ENCODE data around the gene GCK.

The GCK gene

DNA sequence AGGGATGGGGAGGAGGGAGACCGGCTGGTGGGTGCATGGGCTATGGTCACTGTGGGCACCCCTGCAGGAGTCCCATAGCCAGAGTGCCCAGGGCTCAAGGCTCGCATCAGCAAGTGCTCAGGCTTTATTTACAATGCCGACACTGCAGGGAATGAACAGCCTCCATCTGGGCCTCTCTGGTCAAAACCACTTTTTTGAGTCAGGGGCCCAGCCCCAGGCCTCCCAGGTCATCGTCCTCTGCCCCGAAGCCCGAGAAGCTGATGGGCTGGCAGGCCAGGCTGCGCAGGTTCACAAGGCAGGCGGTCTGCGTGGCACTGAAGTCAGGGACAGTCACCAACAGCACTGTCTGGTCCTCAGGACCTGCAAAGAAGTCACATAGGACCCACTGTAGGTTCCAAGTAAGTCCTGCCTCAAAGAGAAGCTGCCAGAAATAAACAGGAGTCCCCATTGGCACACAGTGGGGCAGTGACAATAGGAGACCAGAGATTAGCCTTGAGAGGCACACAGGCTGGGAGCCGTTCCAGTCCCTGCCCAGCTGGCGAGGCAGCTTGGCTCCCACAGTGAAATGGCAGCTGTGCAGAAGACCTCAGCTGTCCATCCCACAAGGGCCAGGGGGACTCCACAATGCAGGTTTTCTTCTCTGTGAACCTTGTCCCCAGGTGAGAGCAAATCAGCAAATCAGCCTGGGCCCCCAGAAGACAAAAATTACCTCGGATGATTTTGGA is 74.5 kb downstream of the GCK start:
- no peak for DNase-seq

DNA sequence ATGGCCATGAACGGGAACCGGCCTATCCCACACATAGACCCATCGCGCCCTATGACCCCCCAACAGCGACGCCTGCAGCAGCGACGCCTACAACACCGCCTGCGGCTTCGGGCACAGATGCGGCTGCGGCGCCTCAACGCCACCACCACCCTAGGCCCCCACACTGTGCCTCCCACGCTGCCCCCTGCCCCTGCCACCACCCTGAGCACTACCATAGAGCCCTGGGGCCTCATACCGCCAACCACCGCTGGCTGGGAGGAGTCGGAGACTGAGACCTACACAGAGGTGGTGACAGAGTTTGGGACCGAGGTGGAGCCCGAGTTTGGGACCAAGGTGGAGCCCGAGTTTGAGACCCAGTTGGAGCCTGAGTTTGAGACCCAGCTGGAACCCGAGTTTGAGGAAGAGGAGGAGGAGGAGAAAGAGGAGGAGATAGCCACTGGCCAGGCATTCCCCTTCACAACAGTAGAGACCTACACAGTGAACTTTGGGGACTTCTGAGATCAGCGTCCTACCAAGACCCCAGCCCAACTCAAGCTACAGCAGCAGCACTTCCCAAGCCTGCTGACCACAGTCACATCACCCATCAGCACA is 75.4 kb downstream of the GCK start:
- DNase-seq = no peak

DNA sequence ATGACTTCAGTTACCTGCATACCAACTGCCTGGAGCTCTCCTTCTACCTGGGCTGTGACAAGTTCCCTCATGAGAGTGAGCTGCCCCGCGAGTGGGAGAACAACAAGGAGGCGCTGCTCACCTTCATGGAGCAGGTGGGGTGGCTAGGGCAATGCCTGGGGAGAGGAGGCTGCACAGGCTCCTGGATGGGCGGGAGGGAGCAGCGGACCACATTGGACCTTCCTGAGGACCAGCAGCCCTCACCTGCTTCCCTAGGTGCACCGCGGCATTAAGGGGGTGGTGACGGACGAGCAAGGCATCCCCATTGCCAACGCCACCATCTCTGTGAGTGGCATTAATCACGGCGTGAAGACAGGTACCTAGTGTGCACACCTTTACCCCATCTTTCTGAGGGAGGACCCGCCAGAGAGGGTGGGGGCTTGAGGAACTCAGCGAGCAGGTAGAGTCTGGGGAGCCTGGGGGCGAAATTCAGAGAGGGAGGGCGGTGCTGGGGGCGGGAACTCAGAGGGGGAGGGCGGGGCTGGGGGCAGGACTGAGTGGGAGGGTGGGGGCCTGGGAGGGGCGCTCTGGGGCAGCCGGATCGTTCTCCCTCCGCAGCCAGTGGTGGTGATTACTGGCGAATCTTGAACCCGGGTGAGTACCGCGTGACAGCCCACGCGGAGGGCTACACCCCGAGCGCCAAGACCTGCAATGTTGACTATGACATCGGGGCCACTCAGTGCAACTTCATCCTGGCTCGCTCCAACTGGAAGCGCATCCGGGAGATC is 76.1 kb downstream of the GCK start:
- peak; percentile 5 for DNase-seq

DNA sequence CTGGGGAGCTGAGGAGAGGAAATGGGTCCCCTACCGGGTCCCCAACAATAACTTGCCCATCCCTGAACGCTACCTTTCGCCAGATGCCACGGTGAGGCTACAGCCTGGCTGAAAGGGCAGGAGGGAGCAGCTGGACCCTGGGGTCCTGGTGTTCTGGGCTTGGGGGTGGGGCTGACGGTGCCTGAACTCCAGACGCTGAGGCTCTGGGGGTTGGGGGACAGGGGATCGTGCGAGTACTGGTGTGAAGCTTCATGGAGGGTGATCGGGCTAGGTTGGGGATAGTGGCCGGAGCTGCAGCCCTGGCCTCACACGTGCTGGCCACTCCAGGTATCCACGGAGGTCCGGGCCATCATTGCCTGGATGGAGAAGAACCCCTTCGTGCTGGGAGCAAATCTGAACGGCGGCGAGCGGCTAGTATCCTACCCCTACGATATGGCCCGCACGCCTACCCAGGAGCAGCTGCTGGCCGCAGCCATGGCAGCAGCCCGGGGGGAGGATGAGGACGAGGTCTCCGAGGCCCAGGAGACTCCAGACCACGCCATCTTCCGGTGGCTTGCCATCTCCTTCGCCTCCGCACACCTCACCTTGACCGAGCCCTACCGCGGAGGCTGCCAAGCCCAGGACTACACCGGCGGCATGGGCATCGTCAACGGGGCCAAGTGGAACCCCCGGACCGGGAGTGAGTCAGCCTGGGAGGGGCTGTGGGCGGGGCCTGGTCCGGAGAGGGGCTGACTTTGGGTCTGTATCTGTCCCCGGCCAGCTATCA is 76.8 kb downstream of the GCK start:
- DNase-seq = no peak

DNA sequence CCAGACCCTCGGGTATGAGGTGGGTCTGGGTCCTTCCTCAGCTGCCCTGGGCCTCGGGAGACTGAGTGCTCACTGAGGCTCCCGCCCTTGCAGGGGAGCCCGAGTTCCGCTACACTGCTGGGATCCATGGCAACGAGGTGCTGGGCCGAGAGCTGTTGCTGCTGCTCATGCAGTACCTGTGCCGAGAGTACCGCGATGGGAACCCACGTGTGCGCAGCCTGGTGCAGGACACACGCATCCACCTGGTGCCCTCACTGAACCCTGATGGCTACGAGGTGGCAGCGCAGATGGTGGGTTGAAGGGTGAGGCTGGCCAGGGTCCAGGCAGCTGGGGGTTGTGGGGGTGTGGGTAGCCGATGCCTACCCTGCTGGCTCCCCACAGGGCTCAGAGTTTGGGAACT is 77.5 kb downstream of the GCK start:
- DNase-seq = no peak

DNA sequence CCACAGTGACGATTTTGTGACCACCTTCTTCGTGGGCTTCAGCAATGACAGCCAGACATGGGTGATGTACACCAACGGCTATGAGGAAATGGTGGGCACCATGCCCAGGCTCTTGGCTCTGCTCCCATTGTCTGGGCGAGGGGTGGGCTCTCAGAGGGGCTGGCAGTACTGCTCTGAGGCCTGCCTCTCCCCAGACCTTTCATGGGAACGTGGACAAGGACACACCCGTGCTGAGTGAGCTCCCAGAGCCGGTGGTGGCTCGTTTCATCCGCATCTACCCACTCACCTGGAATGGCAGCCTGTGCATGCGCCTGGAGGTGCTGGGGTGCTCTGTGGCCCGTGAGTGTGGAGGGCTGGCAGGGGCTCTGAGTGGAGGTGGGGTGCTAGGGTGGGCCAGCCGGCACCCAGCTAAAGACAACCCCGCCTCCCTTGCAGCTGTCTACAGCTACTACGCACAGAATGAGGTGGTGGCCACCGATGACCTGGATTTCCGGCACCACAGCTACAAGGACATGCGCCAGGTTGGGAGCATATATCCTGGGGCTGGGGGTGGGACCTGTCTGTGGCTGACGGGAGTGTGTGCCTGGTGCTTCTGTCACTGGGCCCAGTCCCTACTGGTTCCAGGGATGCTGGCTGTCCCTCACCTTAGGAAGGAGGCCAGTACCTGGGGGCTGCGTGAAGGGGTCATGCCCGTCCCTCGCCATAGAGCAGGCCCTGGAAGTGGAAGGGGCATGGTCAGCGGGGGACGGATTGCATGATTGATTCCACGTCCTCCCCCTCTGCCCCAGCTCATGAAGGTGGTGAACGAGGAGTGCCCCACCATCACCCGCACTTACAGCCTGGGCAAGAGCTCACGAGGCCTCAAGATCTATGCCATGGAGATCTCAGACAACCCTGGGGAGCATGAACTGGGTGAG is 78.3 kb downstream of the GCK start:
- no peak for DNase-seq

DNA sequence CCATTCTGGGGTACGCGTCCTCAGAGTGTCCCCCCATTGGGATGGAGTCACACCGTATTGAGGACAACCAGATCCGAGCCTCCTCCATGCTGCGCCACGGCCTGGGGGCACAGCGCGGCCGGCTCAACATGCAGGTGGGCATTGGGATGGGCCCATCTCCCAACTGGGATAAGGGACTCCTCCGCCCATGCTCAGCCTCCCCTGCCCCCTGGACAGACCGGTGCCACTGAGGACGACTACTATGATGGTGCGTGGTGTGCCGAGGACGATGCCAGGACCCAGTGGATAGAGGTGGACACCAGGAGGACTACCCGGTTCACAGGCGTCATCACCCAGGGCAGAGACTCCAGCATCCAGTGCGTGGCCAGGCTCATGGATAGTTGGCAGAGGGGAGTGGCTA is 79.2 kb downstream of the GCK start:
- DNase-seq = no peak

DNA sequence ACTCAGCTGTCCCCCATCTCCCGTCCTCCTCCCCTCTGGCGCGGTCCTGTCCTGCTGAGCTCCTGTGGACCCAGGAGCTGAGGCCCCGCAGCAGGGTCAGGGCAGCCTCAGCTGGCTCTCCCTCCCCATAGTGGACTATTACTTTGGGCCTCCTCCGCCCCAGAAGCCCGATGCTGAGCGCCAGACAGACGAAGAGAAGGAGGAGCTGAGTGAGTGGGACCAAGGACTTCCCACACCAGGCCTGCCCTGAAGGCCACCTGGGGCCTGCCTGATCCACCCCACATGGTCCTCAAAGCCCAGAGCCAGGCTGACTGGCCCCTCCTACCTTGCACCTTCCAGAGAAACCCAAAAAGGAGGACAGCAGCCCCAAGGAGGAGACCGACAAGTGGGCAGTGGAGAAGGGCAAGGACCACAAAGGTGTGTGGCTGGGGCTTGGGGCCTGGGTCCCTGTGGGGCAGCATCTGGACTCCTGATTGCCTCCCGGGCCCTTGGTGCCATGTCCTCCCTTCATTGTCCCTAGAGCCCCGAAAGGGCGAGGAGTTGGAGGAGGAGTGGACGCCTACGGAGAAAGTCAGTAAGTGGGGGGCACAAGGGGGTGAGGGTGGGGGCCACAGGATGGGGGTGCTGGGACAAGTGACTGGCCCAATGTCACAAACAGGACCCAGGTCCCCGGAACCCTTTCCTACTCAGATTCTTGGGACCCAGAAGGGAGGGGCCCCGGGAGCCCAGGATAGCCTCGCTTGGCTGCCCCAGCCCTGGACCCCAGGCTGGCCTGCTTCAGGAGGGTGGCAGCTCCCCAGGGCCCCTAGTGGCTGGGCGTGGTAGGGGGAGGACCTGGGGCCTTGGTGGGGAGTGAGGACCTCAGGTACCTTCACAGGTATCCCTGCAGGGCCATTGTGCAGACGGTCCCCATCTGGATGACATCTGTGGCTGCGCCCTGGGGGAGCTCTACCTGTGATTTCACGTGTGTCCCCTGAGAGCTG is 80.2 kb downstream of the GCK start:
- DNase-seq = no peak

DNA sequence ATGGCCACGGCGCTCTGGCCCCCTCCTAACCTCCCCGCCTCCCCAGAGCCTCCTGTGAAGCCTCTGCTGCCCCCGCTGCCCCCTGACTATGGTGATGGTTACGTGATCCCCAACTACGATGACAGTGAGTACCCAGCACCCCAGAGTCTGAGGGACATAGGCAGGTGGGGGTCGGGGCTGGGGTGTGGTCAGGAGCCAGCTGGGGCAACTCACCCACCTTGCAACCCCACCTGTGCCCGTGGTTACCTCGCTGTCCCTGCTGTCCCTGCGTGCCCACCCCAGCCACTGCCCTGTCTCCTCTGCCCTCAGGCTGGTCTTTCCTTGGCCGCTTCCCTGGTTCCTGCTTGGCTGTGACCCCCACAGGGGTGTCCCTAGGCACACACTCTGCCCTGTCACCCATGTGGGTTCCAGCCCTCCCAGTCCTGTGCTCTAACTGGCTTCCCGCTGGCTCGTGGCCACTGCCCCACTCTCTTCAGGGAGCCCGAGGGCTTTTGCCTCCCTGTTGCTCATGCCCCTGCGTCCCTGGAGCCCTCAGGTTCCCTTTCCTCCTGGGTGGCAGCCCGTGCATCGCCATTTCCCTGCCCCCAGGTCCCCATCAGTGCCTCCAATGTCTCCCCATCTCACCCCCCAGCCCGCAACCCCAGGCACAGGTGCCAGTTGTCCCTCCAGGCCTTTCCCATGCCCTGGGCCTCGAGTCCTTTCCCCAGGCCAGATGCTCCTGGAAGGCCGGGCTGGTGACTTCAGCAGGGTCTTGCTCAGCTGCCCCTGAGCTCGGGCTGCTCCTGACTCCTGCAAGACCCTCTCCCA is 81.1 kb downstream of the GCK start:
- DNase-seq = no peak

DNA sequence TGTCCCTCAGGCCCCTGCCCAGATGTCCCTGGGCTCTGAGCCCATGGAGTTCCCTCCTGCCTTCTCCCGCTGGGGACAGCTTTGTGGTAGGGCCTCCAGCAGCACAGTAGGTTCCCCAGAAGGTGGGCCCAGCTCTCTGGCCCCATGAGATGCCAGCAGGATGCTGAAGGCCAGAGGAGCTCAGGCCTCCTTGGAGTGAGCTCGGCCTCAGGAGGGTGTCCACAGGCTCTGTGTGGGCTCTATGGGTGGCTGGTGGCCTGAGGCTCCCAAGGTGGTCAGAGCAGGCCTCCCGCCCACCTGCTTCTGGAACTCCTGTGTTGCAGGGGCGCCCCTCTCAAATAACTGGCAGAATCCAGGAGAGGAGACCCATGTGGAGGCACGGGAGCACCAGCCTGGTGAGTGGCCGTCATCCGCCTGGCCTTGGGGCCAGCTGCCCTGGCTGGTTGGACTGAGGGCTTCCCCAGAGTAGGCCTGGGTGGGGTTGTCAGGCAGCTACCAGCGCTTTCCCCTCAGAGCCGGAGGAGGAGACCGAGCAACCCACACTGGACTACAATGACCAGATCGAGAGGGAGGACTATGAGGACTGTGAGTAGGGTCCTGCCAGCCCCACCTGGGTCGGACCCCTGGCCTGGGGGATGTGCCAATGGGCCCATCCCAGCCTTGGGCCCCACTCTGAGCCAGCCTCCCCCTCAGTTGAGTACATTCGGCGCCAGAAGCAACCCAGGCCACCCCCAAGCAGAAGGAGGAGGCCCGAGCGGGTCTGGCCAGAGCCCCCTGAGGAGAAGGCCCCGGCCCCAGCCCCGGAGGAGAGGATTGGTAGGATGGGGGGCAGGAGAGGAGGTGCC is 81.9 kb downstream of the GCK start:
- no peak for DNase-seq

DNA sequence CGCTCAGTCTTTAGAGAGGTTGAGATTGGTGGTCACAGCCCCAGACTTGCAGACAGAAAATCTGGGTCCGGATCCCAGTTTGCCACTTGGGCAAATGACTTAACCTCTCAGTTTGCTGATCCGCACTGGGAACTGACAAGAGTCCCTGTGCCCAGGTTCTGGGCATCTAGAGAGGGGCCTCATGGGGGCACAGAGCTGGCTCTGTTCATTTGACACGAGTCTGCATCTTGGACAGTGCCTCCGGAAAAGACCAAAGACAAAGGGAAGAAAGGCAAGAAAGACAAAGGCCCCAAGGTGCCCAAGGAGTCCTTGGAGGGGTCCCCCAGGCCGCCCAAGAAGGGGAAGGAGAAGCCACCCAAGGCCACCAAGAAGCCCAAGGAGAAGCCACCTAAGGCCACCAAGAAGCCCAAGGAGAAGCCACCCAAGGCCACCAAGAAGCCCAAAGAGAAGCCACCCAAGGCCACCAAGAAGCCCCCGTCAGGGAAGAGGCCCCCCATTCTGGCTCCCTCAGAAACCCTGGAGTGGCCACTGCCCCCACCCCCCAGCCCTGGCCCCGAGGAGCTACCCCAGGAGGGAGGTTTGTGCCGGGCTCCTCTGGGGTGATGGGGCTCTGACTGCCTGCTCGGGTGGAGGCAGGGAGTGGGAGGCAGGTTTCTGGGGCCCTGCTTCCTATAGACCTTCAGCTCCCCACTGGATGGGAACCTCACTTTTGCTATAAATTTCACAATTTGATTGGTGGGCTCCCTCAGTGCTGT is 82.8 kb downstream of the GCK start:
- no peak for DNase-seq

DNA sequence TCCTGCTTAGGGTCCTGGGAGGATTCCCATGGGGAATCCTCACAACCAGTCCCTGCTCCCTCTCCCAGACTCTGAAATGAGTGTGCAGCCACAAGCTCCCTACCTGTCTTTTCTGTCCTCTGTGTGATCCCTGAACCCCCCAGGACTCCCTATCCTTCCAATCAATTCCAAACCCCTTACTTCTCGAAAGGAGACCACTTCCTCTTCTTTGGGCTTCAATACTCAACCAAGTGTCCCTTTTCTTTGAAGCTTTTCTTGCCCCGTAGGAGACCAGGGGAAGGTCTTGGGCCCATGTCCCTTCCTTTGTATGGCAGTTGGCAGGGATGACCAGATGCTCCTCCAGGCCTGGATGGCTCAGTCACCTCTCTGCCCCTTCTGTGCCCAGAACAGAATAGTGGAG is 83.4 kb downstream of the GCK start:
- no peak for DNase-seq

DNA sequence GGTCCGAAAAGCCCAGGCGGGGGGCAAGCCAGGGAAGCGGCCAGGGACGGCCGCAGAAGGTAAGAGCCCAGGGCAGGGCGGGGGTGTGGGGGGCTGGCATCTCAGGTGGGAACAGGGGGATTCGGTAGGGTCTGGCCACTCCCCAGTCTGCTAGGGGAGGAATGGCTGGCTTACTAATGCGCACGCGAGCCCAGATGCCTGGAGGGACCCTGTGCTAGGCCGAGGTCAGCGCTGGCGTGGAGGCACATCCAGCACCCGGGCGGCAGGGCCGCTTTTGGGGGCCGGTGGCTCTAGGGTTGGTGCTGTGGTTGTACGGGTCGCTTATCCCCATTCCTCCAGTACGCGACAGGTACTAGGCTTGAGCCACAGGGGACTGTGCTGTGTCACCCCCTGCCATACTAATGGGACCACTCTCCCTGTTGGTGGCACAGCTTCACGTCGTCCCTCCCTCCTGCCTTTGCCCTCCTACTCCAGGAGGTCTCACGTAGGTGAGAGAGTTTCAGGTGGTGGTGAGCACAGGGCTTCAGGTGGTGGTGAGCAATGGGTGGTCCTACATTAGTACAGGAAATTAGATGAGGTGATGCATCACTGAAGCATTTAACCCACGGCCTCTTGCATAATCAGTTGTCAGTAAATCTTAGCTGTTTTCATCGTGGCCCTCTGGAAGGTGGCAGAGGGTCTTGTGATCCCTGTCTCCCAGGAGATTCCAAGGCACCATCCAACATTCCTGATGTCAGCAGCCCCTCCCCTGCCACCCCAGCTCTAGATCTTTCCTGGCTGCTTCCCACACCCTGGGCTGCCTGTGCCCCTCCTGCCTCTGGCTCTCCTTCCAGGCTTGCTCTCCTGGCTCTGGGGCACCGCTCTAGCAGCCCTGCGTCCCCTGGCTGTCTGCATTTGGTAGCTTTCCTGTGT is 84.1 kb downstream of the GCK start:
- no peak for DNase-seq

DNA sequence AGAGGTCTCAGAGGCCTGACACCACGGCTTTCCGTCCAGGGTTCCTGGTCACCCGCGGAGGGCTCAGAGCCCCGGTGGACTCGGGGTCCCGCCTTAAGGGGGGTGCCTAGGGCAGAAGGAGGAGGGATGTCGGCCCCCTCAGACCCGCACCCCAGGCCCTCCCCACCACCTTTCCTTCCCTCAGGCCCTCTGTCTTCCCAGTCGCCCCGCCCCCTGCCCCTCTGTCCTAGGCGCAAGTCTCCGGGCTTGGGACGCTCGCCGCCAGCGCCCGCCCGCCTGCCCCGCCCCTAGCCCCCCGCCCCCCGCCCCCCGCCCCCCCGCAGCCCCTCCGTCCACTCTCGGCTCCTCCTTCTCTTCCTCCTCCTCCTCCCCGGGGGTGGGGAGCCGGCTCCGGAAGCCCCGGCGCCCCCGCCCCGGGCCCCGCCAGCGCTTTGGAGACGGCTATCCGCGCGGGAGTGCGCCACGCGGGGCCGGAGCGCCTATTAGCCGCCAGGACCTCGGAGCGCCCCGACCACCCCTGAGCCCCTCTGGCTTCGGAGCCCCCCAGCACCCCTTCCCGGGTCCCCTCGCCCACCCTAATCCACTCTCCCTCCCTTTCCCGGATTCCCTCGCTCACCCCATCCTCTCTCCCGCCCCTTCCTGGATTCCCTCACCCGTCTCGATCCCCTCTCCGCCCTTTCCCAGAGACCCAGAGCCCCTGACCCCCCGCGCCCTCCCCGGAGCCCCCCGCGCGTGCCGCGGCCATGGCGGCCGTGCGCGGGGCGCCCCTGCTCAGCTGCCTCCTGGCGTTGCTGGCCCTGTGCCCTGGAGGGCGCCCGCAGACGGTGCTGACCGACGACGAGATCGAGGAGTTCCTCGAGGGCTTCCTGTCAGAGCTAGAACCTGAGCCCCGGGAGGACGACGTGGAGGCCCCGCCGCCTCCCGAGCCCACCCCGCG is 85.0 kb downstream of the GCK start, which contains the start of gene AEBP1:
Gene AEBP1, plus strand, starts transcription at position 423 of the 937 bp plus-strand sequence. Its CDS starts 321 bp downstream, at position 744.
- DNase-seq = no peak

DNA sequence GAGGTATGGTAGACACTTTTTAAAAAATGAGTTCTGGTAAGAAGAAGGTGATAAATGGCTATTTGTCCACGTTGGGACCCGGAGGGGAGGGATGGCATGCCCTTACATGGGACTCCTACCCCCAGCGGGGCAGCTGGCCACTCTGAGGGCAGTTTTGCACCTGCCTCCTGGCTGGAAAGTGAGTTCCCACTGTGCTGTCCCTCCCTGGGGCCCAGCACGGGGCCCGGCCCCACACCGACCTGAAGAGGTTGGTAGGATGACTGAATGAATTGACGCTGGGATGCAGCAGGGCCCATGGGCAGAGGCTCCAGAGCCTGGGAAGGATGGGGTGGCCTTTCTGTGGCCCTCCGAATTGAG is 85.7 kb downstream of the GCK start:
- no peak for DNase-seq
